ENCODE data around the gene EEF1B2. TPM values are rescaled to one million over a fixed set of nuclear protein-coding genes. Genes with fewer than 3 reads are reported as not detected.
A peak's percentile ranks its signal among the peaks of the same experiment; 100 is the strongest.

Gene EEF1B2
- 763 and 768 TPM in 2 replicates for total RNA-seq (2021)
- long read RNA-seq, transcript EEF1B2-202 (7 exons, 880 nt), result minor isoform, 20 of 650 reads
- long read RNA-seq, transcript EEF1B2-201 (7 exons, 844 nt), result minor isoform, 82 of 650 reads
- long read RNA-seq, transcript EEF1B2-203 (6 exons, 1,098 nt), result major isoform, 508 of 650 reads
- long read RNA-seq, partial matches to known transcripts, result 16 of 650 reads
- long read RNA-seq, other reads (novel, unspliced or antisense), result 17 of 650 reads

DNA sequence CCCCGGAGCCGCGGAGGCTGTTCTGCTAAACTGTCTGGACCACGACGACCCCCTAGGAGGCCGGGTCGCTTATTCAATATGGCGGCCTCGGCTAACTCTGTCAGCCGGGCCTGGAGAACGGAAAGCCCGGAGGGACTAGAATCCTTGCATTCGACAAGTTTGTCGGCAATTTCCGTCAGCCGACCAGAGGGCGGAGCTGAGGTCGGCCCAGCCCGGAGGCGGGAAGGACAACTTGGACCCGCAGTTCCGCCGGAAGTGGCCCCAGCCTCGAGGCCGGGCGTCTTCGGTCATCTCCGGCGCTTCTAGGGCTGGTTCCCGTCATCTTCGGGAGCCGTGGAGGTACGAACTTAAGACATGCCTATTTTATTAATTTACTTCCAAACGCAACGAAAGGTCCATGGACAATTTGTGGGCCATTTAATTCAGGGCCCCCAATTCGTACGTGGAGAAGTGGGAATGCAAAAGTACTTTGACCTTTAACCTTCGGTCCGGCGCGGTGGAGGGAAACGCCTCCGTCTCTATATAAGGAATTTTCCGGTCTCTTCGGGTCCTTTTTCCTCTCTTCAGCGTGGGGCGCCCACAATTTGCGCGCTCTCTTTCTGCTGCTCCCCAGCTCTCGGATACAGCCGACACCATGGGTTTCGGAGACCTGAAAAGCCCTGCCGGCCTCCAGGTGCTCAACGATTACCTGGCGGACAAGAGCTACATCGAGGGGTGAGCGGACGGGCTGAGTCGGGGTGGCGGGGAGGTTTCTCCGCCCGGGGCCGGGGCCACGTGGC is at the start of gene EEF1B2, which contains the start of gene NDUFS1:
Gene EEF1B2 (plus strand): TSS at position 550 of the 779 bp plus-strand sequence. CDS start 85 bp downstream, at position 635.
Gene NDUFS1 (minus strand): TSS at position 99 of the 779 bp plus-strand sequence. CDS start 5,766 bp downstream, outside the sequence.
- Histone ChIP-seq H3K18ac (ENCODE audit: insufficient read length, low read depth, low read length) (peak within 1 kb of the TSS; percentile 61), H4K20me1 (ENCODE audit: control insufficient read depth, insufficient read depth, insufficient read length) (no peaks in the 10 kb centered on the region), H3K56ac (ENCODE audit: insufficient read length, low read depth, low read length) (peak within 1 kb of the TSS; percentile 42), H3K4me2 (ENCODE audit: insufficient read depth, insufficient read length, low read length) (peak within 1 kb of the TSS; percentile 89), H3K4ac (ENCODE audit: low read depth, low read length) (no peak within 1 kb of the TSS; the same call in 1 of the 2 replicates), H3K23me2 (ENCODE audit: insufficient read length, low read depth, low read length, poor library complexity, severe bottlenecking) (peaks cover 12% of the 10 kb centered on the region), H3K9me3 (ENCODE audit: control insufficient read depth, low read depth, low read length) (no peaks in the 10 kb centered on the region), H2AFZ (ENCODE audit: low read length) (no peak within 1 kb of the TSS), H2BK120ac (ENCODE audit: low read depth, low read length, poor library complexity, severe bottlenecking) (no peak within 1 kb of the TSS), H2BK20ac (ENCODE audit: low read depth, low read length, poor library complexity, severe bottlenecking) (no peak within 1 kb of the TSS), H3K79me2 (ENCODE audit: insufficient read depth, low read length) (peaks cover 30% of the 10 kb centered on the region; the same call in 1 of the 2 replicates), H4K8ac (replicated peaks; ENCODE audit: insufficient read length, low read depth, low read length) (no peak within 1 kb of the TSS), H3K23ac (ENCODE audit: insufficient read length, low read depth, low read length) (no peak within 1 kb of the TSS), H2BK12ac (ENCODE audit: insufficient read length, low read depth, low read length) (no peak within 1 kb of the TSS), H3K27ac (ENCODE audit: insufficient read length, low read depth, low read length) (peak within 1 kb of the TSS; percentile 34), H2BK5ac (ENCODE audit: insufficient read length, low read length) (no peak within 1 kb of the TSS), H4K5ac (ENCODE audit: insufficient read length, low read depth, low read length) (no peak within 1 kb of the TSS), H3K79me1 (ENCODE audit: insufficient read depth, low read depth, low read length, poor library complexity, severe bottlenecking) (peaks cover 4% of the 10 kb centered on the region), H3K27me3 (ENCODE audit: insufficient read depth, low read length) (no peaks in the 10 kb centered on the region), H3K4me1 (ENCODE audit: insufficient read depth, low read length) (no peaks in the 10 kb centered on the region), H4K91ac (ENCODE audit: insufficient read length, low read depth, low read length) (no peak within 1 kb of the TSS), H2BK15ac (ENCODE audit: low read depth, low read length) (no peak within 1 kb of the TSS), H3T11ph (ENCODE audit: low read length) (no peak within 1 kb of the TSS), H3K9ac (ENCODE audit: extremely low read depth, insufficient read length, low read length) (peak within 1 kb of the TSS; percentile 97), H2AK5ac (ENCODE audit: insufficient read length, low read length) (no peak within 1 kb of the TSS), H3K14ac (ENCODE audit: insufficient read depth, low read length) (peak within 1 kb of the TSS; percentile 74)
- TF ChIP-seq CTCF (conservative IDR thresholded peaks at IDR 0.05), result no peak
- peak within 1 kb of the TSS; percentile 98 to 99 for H3K4me3 Mint-ChIP-seq
- WGBS (ENCODE audit: extremely low coverage, insufficient read length, low lambda C conversion rate), result no CpG with 5 or more reads among the region's 64 CpGs
- DNase-seq, result peak; percentile 98
- H3K27me3 Mint-ChIP-seq (ENCODE audit: low read depth), result 0 out of 2 replicates have a peak, but pooled peaks cover 1% of the 10 kb centered on the region
- H3K9me3 Mint-ChIP-seq, result no peaks in the 10 kb centered on the region
- H3K4me1 Mint-ChIP-seq, result peaks cover 16 to 18% of the 10 kb centered on the region in 2 experiments
- peaks cover 42 to 59% (median 45%) of the 10 kb centered on the region in 3 experiments for H3K36me3 Mint-ChIP-seq (ENCODE audit: insufficient read depth in 1 of 3, low read depth in 3 of 3)
- H3K27ac Mint-ChIP-seq, result peak within 1 kb of the TSS; percentile 98 to 99 (median 99)

Data from H9 (cell line).